Measurements from ENCODE around the gene DAPL1.
A peak's percentile ranks its signal among the peaks of the same experiment; 100 is the strongest.

The DAPL1 gene

GRCh38 chr2:158750458-158751125 is 44.5 kb upstream of the DAPL1 start:
- H3K4me1 ChIP-seq, result peaks cover 0 to 14% (median 6%) of the 10 kb centered on the region in 4 donors
- H3K27me3 ChIP-seq, result peaks cover 0 to 19% of the 10 kb centered on the region in 2 donors
- no peak for DNase-seq
- H3K4me3 ChIP-seq, result no peak overlapping the region
- H3K27ac ChIP-seq, result no peak overlapping the region
- no peaks in the 10 kb centered on the region for H3K9me3 ChIP-seq
- intact Hi-C loops (cut with DNase I; ENCODE audit: low total_unique reads), result no loop called here
- no peak for TF ChIP-seq CTCF (IDR thresholded peaks at IDR 0.05)
- H3K36me3 ChIP-seq, result no peaks in the 10 kb centered on the region

GRCh38 chr2:158753641-158754611 is 41.2 kb upstream of the DAPL1 start:
- no peaks in the 10 kb centered on the region for H3K9me3 ChIP-seq
- TF ChIP-seq CTCF (IDR thresholded peaks at IDR 0.05), result peak; percentile 79 to 87
- H3K4me3 ChIP-seq, result peak overlapping the region; percentile 24 to 27
- intact Hi-C loops (cut with DNase I; ENCODE audit: low total_unique reads), result no loop called here
- peaks cover 0 to 14% (median 6%) of the 10 kb centered on the region in 4 donors for H3K4me1 ChIP-seq
- no peak overlapping the region for H3K27ac ChIP-seq
- H3K27me3 ChIP-seq, result no peaks in the 10 kb centered on the region
- no peak for DNase-seq
- H3K36me3 ChIP-seq, result no peaks in the 10 kb centered on the region

GRCh38 chr2:158755310-158756087 is 39.6 kb upstream of the DAPL1 start:
- H3K9me3 ChIP-seq, result no peaks in the 10 kb centered on the region
- no peaks in the 10 kb centered on the region for H3K27me3 ChIP-seq
- no peak overlapping the region for H3K4me3 ChIP-seq
- H3K4me1 ChIP-seq, result peaks cover 0 to 14% (median 6%) of the 10 kb centered on the region in 4 donors
- intact Hi-C loops (cut with DNase I; ENCODE audit: low total_unique reads), result no loop called here
- no peak for DNase-seq
- H3K36me3 ChIP-seq, result no peaks in the 10 kb centered on the region
- no peak overlapping the region for H3K27ac ChIP-seq
- no peak for TF ChIP-seq CTCF (IDR thresholded peaks at IDR 0.05)

DNA sequence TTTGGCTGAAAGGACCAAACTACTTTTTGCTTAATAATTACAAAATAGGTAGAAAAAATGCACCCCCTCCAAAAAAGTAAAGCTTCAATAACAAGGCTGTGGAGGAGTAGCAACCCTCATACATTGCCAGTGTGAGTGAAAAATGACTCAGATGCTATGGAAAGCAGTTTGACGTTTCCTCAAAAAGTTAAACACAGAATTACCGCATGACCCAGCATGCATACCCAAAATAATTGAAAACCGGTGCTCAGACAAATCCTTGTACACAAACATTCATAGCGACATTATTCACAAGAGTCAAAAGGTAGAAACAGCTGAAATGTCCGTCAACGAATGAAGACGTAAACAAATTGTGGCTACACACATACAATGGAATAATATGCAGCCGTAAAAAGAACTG is 38.8 kb upstream of the DAPL1 start:
- Histone ChIP-seq H3K27me3 (no peaks in the 10 kb centered on the region), H3K4me3 (no peak overlapping the region), H3K4me1 (peaks cover 0 to 14% (median 6%) of the 10 kb centered on the region in 4 donors), H3K27ac (no peak overlapping the region), H3K36me3 (no peaks in the 10 kb centered on the region), H3K9me3 (no peaks in the 10 kb centered on the region)
- TF ChIP-seq CTCF (IDR thresholded peaks at IDR 0.05), result no peak
- intact Hi-C loops (cut with DNase I; ENCODE audit: low total_unique reads), result no loop called here
- no peak for DNase-seq

DNA sequence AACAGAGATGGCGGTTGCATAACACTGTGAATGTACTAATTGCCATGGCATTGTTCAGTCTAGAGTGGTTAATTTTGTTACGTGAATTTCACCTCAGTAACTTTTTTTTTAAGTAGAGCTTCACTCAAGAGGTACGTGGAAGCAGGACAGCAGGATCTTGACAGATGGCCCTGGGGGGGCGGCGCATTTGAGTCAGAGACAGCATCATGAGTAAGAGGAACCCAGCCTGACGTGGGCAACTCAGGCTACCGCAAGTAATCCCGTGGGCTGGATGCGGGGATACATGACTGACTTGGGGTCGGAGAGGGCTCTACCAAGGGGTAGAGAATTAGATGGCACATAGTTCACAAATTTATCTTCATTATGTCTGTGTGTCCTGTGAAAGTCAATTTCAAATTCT is 38.1 kb upstream of the DAPL1 start:
- TF ChIP-seq CTCF (IDR thresholded peaks at IDR 0.05), result no peak
- H3K9me3 ChIP-seq, result no peaks in the 10 kb centered on the region
- H3K4me1 ChIP-seq, result peaks cover 0 to 14% (median 6%) of the 10 kb centered on the region in 4 donors
- DNase-seq, result no peak
- intact Hi-C loops (cut with DNase I; ENCODE audit: low total_unique reads), result no loop called here
- no peak overlapping the region for H3K4me3 ChIP-seq
- no peaks in the 10 kb centered on the region for H3K36me3 ChIP-seq
- no peaks in the 10 kb centered on the region for H3K27me3 ChIP-seq
- no peak overlapping the region for H3K27ac ChIP-seq

Data from tibial artery (tissue), 4 donors.